HUDEP-2 (cell line): Measurements from ENCODE around the gene SLC6A13.

Experiments
- DNase-seq, 76 experiments: peaks; one replicate each; lab custom pipeline; 2025; ENCODE audit not compliant: unreplicated experiment in 76 of 76; lab: John Stamatoyannopoulos, UW

Gene SLC6A13

GRCh38 chr12:234891-235415 is 27.7 kb downstream of the SLC6A13 start:
- no peak for DNase-seq

GRCh38 chr12:234019-234418 is 28.6 kb downstream of the SLC6A13 start:
- no peak for DNase-seq

GRCh38 chr12:233615-233968 is 29.0 kb downstream of the SLC6A13 start:
- peak in 3 of 76 experiments; percentile 20 to 47 (median 31) for DNase-seq

- peak in 42 of 76 experiments; percentile 3 to 54 (median 32) for DNase-seq
Observed at GRCh38 chr12:232731-233614, 29.7 kb downstream of the SLC6A13 start.

GRCh38 chr12:230925-231671 is 31.5 kb downstream of the SLC6A13 start:
- no peak for DNase-seq

- DNase-seq, result no peak
Observed at GRCh38 chr12:229441-230191, 33.0 kb downstream of the SLC6A13 start.

GRCh38 chr12:228846-229200 is 33.8 kb downstream of the SLC6A13 start:
- no peak for DNase-seq

GRCh38 chr12:227923-228845 is 34.5 kb downstream of the SLC6A13 start:
- DNase-seq, result no peak

GRCh38 chr12:227286-227915 is 35.2 kb downstream of the SLC6A13 start:
- no peak for DNase-seq

- DNase-seq, result no peak
Observed at GRCh38 chr12:226401-226800, 36.2 kb downstream of the SLC6A13 start.

- no peak for DNase-seq
Observed at GRCh38 chr12:225012-225411, 37.6 kb downstream of the SLC6A13 start.

- no peak for DNase-seq
Observed at GRCh38 chr12:224330-224729, 38.3 kb downstream of the SLC6A13 start.

- DNase-seq, result no peak
Observed at GRCh38 chr12:223841-224240, 38.8 kb downstream of the SLC6A13 start.

GRCh38 chr12:221736-222135 is 40.9 kb downstream of the SLC6A13 start:
- DNase-seq, result no peak

- no peak for DNase-seq
Observed at GRCh38 chr12:220946-221550, 41.6 kb downstream of the SLC6A13 start.

GRCh38 chr12:220491-220890 is 42.1 kb downstream of the SLC6A13 start:
- DNase-seq, result no peak

GRCh38 chr12:219891-220352 is 42.7 kb downstream of the SLC6A13 start:
- peak in 74 of 76 experiments; percentile 20 to 93 (median 82) for DNase-seq

GRCh38 chr12:218728-219590 is 43.7 kb downstream of the SLC6A13 start:
- DNase-seq, result no peak
